Measurements from ENCODE around the gene FAM209B.
"Not testable (repeated sequence)": the region's sequence is repeated elsewhere in the genome, so short reads cannot be mapped to it uniquely, and the experiment has no call there.

Gene FAM209B

DNA sequence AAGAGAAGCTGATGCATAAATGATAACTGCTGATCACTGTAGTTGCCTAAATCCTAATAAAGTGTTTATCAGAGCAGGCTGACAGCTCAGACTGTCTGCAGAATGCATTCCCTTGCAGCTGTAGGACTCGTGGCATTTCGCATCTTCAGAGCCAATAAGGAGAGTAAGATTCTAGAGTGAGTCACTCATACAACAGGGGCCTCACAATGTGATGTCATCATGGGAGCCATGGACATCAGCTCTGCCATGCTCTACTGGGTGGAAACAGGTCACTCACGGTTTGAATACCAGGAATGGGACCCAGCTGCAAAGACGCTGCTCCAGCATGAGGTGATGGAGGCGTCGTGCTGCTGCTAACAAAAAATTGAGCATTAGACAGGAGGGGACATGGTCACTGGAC lies 7.4 kb downstream of the FAM209B start:
- DNase-seq (ENCODE audit: low read depth in 3 of 3), result no peak

GRCh38 chr20:56542489-56543030 lies 9.5 kb downstream of the FAM209B start:
- no peak for DNase-seq (ENCODE audit: low read depth in 3 of 3)

GRCh38 chr20:56551571-56551970 lies 18.5 kb downstream of the FAM209B start:
- no peak for DNase-seq (ENCODE audit: low read depth in 3 of 3)

DNA sequence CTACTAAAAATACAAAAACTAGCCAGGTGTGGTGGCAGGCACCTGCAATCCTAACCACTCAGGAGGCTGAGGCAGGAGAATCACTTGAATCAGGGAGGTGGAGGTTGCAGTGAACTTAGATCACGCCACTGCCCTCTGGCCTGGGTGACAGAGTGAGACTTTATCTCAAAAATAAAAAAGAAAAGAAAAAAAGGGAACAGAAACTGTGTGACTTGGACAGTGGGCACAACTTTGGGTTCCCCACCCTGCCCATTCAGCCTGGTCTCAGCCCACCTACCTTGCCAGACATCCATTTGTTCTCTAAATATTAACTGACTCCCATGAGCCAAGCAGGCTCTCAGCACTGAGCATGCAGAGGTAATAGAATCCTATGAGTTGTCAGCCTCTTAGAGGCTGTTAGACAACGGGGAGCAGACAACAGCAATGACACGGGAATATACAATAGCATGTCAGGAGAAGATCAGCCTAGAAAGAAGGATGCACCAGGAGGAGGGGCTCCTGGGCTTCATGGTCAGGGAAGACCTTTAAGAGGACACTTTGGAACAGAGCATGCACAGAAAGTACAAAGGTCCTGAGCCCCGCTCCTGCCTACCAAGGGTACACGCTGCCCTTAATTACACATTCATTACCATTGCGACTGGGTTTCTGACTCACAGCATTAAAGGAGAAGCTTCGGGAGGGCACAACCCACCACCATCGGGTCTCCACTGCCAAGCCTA lies 20.0 kb downstream of the FAM209B start:
- no peak for DNase-seq (ENCODE audit: low read depth in 3 of 3)

DNA sequence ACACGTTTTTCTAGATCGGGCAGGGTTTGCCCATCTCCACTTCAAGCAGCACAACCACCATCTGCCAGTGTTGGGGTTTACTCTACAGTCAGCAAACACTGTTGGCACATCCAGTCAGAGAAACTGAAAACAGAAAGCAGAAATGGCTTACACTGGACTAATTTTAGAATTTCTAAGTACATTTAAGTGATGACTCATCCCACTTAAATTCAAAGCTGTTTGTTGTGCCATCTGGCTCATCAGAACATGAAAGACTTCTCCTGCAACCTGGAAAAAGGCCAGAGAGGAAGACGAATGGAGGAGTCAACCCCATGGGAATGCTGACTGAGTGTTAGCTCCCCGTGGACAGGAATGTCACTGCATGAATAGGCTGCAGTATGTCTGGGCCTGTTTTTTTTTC lies 21.8 kb downstream of the FAM209B start:
- DNase-seq (ENCODE audit: low read depth in 3 of 3), result no peak

DNA sequence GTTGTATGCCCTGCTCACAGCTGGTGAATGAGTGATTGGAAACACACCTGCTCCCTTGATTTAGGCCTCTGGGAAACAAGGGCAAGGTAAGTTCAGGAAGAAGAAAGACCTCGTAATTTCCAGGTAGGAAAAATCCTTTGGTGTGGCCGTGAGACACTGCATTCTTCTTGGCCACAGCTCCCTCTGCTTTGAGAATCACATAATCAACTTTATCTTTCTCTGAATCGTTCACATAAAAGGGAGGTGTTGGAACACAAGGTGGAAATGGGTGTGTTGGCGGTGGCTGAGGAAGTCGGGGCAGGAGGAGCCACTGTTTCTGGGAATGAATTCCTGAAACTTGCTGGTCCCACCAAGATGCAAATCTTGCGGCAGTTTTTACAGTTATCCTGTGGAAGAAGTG lies 25.9 kb downstream of the FAM209B start:
- no peak for DNase-seq (ENCODE audit: low read depth in 3 of 3)

DNA sequence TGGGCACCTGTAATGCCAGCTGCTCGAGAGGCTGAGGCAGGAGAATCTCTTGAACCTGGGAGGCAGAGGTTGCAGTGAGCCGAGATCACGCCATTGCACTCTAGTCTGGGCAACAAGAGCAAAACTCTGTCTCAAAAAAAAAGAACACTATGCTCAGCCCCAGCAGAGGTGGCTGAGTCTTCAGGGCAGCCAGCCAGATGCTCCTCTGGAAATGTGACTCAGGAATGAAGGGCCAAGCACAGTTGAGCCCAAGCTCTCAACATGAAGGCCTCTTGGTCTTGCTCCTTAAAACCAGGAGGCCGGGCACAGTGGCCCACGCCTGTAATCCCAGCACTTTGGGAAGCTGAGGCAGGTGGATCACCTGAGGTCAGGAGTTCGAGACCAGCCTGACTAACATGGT lies 31.5 kb downstream of the FAM209B start:
- not testable (repeated sequence) for DNase-seq (ENCODE audit: low read depth in 3 of 3)

DNA sequence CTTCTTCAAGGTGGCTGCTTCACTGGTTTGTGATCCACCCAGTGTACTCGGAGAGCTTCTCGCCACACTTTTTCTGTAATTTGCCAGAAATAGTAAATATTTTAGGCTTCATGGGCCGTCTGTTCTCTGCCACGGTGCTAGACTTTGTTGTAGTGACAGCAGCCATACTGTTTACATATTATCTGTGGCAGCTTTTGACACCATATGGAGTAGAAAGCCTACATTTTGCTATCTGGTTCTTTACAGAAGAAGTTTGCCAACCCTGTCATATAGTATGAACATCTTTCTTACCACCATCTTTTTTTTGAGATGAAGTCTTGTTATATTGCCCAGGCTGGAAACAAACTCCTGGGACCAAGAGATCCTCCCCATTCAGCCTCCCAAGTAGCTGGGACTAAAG lies 32.5 kb downstream of the FAM209B start:
- no peak for DNase-seq (ENCODE audit: low read depth in 3 of 3)

DNA sequence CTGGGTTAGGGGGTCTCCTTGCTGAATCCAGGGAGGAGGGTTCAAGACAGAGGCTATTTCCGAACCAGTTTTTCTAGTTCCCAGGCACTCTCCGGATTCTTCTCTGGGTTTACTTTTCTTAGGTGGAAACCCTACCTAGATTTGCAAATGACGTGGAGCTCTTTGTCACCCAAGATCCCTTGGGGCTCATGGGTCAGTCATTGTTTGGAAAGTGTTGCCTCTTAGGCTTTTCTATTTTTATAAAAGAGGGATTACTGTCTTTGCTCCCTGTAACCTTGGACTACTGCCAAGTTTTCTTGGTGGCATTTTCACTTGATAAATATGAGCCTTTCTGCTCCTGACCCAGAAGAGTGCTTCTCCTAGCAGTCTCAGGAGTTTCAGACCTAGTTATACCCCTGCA lies 33.6 kb downstream of the FAM209B start:
- DNase-seq (ENCODE audit: low read depth in 3 of 3), result no peak

DNA sequence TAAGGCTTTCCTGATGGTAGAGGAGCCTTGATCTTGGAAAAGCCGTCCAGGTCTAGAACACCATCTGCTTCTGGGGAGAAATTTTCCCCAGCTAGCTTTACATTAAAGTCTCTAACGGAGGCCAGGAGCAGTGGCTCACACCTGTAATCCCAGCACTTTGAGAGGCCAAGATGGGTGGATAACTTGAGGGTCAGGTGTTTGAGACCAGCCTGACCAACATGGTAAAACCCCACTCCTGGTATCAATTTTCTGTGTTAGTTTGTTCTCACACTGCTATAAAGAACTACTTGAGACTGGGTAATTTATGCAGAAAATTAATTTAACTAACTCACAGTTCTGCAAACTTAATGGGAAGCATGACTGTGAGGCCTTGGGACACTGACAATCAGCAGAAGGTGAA lies 37.8 kb downstream of the FAM209B start:
- DNase-seq (ENCODE audit: low read depth in 3 of 3), result no peak

DNA sequence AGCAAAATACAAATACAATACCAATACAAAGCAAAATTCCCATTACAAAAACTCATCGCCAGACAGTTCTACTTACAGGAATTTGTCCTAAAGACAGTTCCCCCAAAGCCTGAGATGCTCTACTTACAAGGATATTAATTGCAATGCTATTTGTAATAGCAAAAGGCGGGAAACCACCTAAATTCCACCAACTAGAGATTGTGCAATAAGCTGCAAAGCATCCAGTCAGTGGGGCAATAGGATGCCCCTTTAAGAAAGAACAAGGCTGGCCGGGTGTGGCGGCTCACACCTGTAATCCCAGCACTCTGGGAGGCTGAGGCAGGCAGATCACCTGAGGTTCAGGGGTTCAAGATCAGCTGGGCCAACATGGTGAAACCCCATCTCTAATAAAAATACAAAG lies 39.1 kb downstream of the FAM209B start:
- DNase-seq (ENCODE audit: low read depth in 3 of 3), result no peak

DNA sequence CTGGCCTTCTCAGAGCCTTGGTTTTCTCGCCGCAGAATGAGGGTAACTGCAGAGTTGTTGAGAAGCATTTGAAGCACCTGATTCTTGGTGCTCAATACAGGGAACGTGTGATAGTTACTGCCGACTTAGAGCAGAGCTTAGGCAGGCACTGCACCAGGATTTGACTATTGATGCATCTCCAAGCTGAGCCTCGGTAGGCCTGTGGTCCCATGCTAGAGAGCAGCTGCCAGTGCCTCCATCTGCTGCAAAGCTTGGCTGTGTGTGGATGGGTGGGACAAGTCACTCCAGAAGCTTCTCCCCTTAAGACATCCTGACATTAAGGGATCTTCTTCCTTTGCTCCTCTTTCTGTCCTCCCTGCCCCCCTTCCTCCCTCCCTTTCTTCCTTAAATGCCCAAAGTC lies 40.9 kb downstream of the FAM209B start:
- no peak for DNase-seq (ENCODE audit: low read depth in 3 of 3)

DNA sequence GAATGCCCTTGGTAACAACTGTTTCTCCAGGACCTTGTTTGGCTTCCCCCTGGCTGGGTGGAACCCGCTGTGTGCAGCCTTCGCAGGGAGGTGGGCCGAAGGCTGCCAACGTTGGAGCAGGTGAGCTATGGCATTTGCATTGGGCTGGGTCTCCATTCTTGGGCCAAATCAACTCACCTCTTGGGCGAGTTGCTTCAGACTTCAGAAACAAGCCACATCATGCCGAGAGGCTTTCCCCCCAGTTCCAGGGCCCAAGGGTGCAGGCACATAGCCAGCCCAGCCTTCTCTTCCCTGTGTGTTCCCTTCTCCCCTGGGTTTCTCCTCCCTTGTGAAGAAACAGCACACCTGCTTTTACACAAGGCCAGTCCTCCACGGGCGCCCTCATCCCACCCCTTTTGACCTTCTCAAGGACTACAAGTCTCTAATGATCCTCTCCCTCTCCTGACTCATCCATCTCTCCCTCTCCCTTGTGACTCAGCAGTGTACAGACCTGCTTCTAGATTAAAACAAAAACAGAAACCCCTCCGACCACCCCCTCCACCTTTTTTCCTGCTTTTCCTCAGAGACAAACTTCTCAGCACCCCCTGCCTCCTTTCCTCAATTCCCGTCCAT lies 41.6 kb downstream of the FAM209B start:
- no peak for DNase-seq (ENCODE audit: low read depth in 3 of 3)

GRCh38 chr20:56575157-56575556 lies 42.1 kb downstream of the FAM209B start:
- DNase-seq (ENCODE audit: low read depth in 3 of 3), result no peak

DNA sequence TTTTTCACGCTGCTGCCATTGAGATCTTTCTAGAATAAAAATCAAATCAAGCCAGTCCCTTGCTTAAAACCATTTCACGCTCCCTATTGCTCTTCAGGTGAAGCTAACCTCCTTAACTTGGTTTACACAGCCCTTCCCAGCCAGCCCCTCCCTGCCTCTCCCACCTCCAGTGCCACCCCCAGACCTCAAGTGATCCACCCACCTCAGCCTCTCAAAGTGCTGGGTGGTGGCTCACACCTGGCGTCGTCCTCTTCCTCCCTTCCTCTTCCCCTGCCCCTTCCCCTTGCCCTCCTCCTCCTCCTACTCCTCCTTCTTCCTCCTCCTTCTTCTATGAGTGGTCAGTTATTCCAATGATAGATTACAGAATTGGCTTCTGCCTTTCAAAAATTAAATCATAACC lies 42.9 kb downstream of the FAM209B start:
- no peak for DNase-seq (ENCODE audit: low read depth in 3 of 3)

DNA sequence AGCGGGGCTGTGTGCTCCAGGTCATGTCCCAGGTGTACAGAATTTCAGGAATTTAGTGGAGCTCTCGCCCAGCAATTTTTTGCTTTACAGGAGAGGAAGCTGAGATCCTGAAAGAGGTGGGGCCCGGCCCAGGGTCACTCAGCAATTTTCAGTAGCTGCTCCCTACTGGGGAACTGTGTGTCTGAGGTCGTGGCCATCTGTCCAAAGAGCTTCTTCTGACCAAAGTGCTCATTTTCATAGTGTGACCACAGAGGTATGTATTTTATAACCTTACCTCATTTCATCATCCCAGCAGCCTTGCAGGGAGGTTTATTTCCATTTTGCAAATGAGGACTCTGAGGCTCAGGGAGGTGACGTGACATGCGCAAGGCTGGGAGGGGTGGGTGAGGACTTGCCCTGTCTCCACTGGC lies 46.3 kb downstream of the FAM209B start:
- no peak for DNase-seq (ENCODE audit: low read depth in 3 of 3)

- no peak for DNase-seq (ENCODE audit: low read depth in 3 of 3)
These were observed 47.2 kb downstream of the FAM209B start for GRCh38 chr20:56580226-56580625.

DNA sequence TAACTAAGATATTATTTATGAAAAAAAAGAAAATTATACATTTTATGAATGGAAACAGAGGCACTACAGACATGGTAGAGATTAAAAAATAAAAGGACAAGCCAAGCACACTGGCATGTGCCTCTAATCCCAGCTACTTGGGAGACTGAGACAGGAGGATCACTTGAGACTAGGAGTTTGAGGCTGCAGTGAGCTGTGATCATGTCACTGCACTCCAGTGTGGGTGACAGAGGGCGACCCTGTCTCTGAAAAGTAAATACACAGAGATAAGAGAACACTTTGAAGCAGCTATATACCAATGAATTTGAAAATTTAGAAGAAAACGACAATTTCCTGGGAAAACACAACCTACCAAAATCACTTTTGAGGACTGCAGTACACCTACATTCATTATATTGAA lies 48.7 kb downstream of the FAM209B start:
- no peak for DNase-seq (ENCODE audit: low read depth in 3 of 3)

- no peak for DNase-seq (ENCODE audit: low read depth in 3 of 3)
These were observed 49.5 kb downstream of the FAM209B start for GRCh38 chr20:56582542-56582941.

GRCh38 chr20:56584916-56585315 lies 51.9 kb downstream of the FAM209B start:
- no peak for DNase-seq (ENCODE audit: low read depth in 3 of 3)
